Natural killer cell (primary cell): ENCODE data around the gene C10orf71. TPM values are rescaled to one million over a fixed set of nuclear protein-coding genes. Genes with fewer than 3 reads are reported as not detected.

ENCODE experiments used
- ATAC-seq, 3 donors: fragments of 150-1000 bp in 2 of 3; fragments of 200-7000 bp in 1 of 3; cut with Tn5 transposase; 1 replicate in 1 of 3; 2 replicates in 2 of 3; pipeline ENCODE4 v1.10.0; 2021; ENCODE audit warnings: mild to moderate bottlenecking in 2 of 3, moderate library complexity in 2 of 3
- DNase-seq, 2 donors: peaks; one replicate each; pipeline versions ENCODE4 v3.0.0 to v3.0.0-alpha.2; 2013 to 2021; ENCODE audit warnings: mixed read lengths in 1 of 2
- H3K27ac ChIP-seq: one replicate; pipeline ENCODE4 v1.5.1; 2013; ENCODE audit warnings: mild to moderate bottlenecking, low read length
- H3K27me3 ChIP-seq: one replicate; pipeline ENCODE4 v1.6.1; 2013; ENCODE audit warnings: low read length; ENCODE audit not compliant: control insufficient read depth, insufficient read depth
- H3K36me3 ChIP-seq: one replicate; pipeline ENCODE4 v1.6.1; 2013; ENCODE audit warnings: low read length; ENCODE audit not compliant: control insufficient read depth, insufficient read depth
- H3K4me1 ChIP-seq: one replicate; pipeline ENCODE4 v1.6.1; 2013; ENCODE audit warnings: low read length; ENCODE audit not compliant: control insufficient read depth, insufficient read depth
- H3K4me3 ChIP-seq: one replicate; pipeline ENCODE4 v1.5.1; 2013; ENCODE audit warnings: low read length
- H3K9me3 ChIP-seq: one replicate; pipeline ENCODE4 v1.6.1; 2013; ENCODE audit warnings: low read length; ENCODE audit not compliant: control insufficient read depth, insufficient read depth
- H3K27ac Mint-ChIP-seq, 2 donors: one replicate each; pipeline ENCODE4 v1.8.0; 2022; ENCODE audit warnings: mild to moderate bottlenecking in 2 of 2, mixed read lengths in 2 of 2, moderate library complexity in 1 of 2
- H3K27me3 Mint-ChIP-seq, 2 donors: one replicate each; pipeline ENCODE4 v1.8.0; 2022; ENCODE audit warnings: low read depth in 2 of 2, mixed read lengths in 2 of 2
- H3K36me3 Mint-ChIP-seq: one replicate; pipeline ENCODE4 v1.8.0; 2022; ENCODE audit warnings: mixed read lengths
- H3K4me1 Mint-ChIP-seq, 2 donors: one replicate each; pipeline ENCODE4 v1.8.0; 2022; ENCODE audit warnings: mixed read lengths in 2 of 2
- H3K4me3 Mint-ChIP-seq: one replicate; pipeline ENCODE4 v1.8.0; 2022; ENCODE audit warnings: mild to moderate bottlenecking, moderate library complexity, mixed read lengths
- H3K9me3 Mint-ChIP-seq, 2 donors: one replicate each; pipeline ENCODE4 v1.8.0; 2022; ENCODE audit warnings: mixed read lengths in 2 of 2
- CTCF ChIP-seq: fragments of 200-600 bp; IDR thresholded peaks from one replicate; pipeline ENCODE4 v1.8.0; 2022; ENCODE audit warnings: antibody characterized with exemption
- WGBS: methylation state at CpG from one replicate; pipeline ENCODE4 v1.1.7; 2013; ENCODE audit warnings: missing lambda C conversion rate; ENCODE audit not compliant: insufficient coverage; 5-methylcytosine and 5-hydroxymethylcytosine counted together
- intact Hi-C: fragments of 100-400 bp; cut with micrococcal nuclease; formaldehyde crosslinking; loops from one replicate; pipeline ENCODE4 v1.14.2; 2022
- total RNA-seq, 4 donors: library from RNA; stranded (reverse); fragments of 120-200 nt in 1 of 4; gene quantifications; one replicate each; pipeline versions ENCODE4 v1.2.3 to v1.2.4, GENCODE V29; 2013 to 2022

C10orf71 gene
- total RNA-seq, 3 donors from 2014 or later (not counting 1 experiment from before 2014, with no cell fraction given), result not detected

DNA sequence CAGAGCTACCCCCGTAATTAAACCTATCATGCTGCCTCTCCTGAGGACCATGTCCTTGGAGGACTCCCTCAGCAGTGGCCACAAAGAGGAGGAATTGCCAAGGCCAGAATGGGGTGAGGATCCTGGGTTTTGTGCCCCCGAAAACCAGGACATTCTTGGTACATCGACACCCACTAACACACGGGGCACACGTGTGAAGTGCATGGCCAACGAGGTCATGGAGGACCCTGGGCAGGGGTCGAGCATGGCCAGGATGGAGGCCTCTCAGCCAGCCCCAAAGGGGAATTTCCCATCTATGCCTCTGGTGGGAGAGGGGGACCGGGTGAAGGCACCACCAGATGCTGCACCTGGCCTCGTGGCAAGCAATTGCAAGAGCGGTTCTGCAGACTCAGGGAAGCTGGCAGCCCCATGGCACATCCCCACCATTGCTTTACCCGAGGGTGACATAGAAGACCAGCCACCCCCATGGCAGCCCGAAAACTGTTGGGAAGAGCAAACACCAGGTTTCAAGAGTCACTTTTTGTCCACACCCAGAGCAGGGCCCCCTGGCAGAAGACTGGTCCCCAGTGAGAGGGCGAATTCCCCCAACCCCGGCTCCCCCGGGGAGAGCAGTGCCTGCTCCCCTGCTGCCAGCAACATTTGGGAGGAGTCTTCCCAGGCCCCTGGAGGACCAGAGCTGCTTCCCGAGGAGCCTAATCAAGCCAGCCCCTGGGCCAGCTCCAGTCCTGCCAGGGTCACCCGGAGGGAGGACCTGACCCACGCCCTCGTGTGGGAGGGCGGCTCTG is 26.4 kb downstream of the C10orf71 start:
- no peaks in the 10 kb centered on the region for H3K36me3 ChIP-seq
- H3K9me3 ChIP-seq, result no peaks in the 10 kb centered on the region
- Mint-ChIP-seq H3K4me1 (no peaks in the 10 kb centered on the region), H3K36me3 (no peaks in the 10 kb centered on the region), H3K4me3 (no peak overlapping the region), H3K9me3 (no peaks in the 10 kb centered on the region), H3K27ac (no peak overlapping the region), H3K27me3 (peaks cover 5 to 14% of the 10 kb centered on the region in 2 donors)
- DNase-seq (no peak), ATAC-seq (no peak)
- H3K4me3 ChIP-seq, result no peak overlapping the region
- H3K27me3 ChIP-seq, result no peaks in the 10 kb centered on the region
- no peak overlapping the region for H3K27ac ChIP-seq
- 85% methylated on average over 20 of the region's 20 CpGs for WGBS
- no peaks in the 10 kb centered on the region for H3K4me1 ChIP-seq
- TF ChIP-seq CTCF, result no peak
- intact Hi-C loops, result no loop called here

- H3K4me1 Mint-ChIP-seq, result no peaks in the 10 kb centered on the region
- H3K36me3 Mint-ChIP-seq, result no peaks in the 10 kb centered on the region
- H3K4me1 ChIP-seq, result no peaks in the 10 kb centered on the region
- 95% methylated on average over 48 of the region's 48 CpGs for WGBS
- no peaks in the 10 kb centered on the region for H3K9me3 Mint-ChIP-seq
- intact Hi-C loops, result no loop called here
- H3K27me3 ChIP-seq, result no peaks in the 10 kb centered on the region
- no peaks in the 10 kb centered on the region for H3K36me3 ChIP-seq
- DNase-seq (no peak), ATAC-seq (no peak)
- H3K27me3 Mint-ChIP-seq, result peaks cover 7 to 14% of the 10 kb centered on the region in 2 donors
- no peak for TF ChIP-seq CTCF
- no peak overlapping the region for H3K27ac Mint-ChIP-seq
- no peaks in the 10 kb centered on the region for H3K9me3 ChIP-seq
- H3K27ac ChIP-seq, result no peak overlapping the region
- no peak overlapping the region for H3K4me3 Mint-ChIP-seq
- no peak overlapping the region for H3K4me3 ChIP-seq
Measured at GRCh38 chr10:49325916-49326783, 27.2 kb downstream of the C10orf71 start.

GRCh38 chr10:49327036-49327813 is 28.3 kb downstream of the C10orf71 start:
- Mint-ChIP-seq H3K4me3 (no peak overlapping the region), H3K9me3 (no peaks in the 10 kb centered on the region), H3K36me3 (no peaks in the 10 kb centered on the region), H3K4me1 (no peaks in the 10 kb centered on the region), H3K27ac (no peak overlapping the region), H3K27me3 (peaks cover 7 to 14% of the 10 kb centered on the region in 2 donors)
- no peaks in the 10 kb centered on the region for H3K36me3 ChIP-seq
- H3K4me1 ChIP-seq, result no peaks in the 10 kb centered on the region
- H3K27ac ChIP-seq, result no peak overlapping the region
- DNase-seq (no peak), ATAC-seq (no peak)
- H3K4me3 ChIP-seq, result no peak overlapping the region
- no peaks in the 10 kb centered on the region for H3K9me3 ChIP-seq
- TF ChIP-seq CTCF, result no peak
- intact Hi-C loops, result no loop called here
- 80% methylated on average over 8 of the region's 8 CpGs for WGBS
- no peaks in the 10 kb centered on the region for H3K27me3 ChIP-seq
